ENCODE results near the gene GTPBP3.

The GTPBP3 gene

DNA sequence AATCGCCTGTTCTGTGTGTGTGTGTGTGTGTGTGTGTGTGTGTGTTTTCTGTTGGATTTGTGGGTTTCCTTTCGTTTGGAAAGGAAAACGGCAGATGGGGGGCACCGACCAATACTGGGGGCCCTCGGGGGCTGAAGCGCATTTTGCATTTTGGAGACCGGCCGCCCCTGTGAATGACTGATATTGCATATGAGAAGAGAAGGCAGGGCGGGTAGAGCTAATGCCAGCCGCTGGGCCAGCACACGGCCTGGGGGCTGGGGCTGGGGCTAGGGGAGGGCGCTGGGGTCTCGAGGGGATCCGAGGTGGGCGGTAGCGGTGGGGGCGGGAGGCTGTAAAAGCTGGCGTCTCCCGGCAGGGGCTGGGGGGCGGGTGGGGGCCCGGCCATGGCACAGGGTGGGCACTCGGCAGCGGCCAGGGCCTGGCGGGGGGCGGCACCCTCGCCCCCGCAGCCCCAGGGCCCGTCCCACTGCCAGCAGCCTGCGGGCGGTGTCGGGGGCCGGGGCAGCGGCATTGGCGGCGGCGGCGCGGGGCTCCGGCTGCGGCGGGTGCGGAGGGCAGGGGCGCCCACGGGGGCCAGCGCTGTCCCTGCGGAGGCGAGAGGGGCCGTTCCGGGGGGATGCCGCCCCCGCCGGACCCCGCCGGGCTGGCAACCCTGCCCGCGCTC is 13.9 kb upstream of the GTPBP3 start:
- no peak overlapping the region for H3K9ac ChIP-seq (ENCODE audit: low read depth, low read length)
- H3K4me3 ChIP-seq (ENCODE audit: low read depth, low read length): no peak overlapping the region
- H3K9me3 ChIP-seq (ENCODE audit: control insufficient read depth, insufficient read depth, low read length): no peaks in the 10 kb centered on the region
- H3K36me3 ChIP-seq (ENCODE audit: control insufficient read depth, insufficient read depth, low read length): peaks cover 44% of the 10 kb centered on the region
- no peaks in the 10 kb centered on the region for H3K27me3 ChIP-seq (ENCODE audit: control insufficient read depth, insufficient read depth, low read length)
- no peak overlapping the region for H3K27ac ChIP-seq (ENCODE audit: low read depth, low read length)
- H3K4me1 ChIP-seq (ENCODE audit: control insufficient read depth, insufficient read depth, low read length): no peaks in the 10 kb centered on the region

DNA sequence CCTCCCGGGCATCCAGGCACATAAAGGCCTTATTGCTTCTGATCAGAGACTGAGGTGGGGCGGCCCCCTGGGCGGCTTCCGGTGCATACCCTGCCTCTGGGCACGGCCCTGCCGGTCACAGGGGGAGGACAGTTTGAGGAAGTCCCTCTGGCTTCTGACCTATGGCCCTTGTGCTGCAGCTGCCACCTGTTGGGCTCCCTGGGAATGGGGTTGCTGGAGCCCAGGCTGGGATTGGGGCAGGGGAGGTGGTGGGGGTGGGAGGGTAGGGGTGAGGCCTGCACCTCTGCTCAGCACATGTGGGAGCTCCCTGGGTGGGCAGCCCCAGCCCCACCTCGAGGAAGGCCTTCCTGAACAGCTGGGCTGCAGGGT is 13.4 kb upstream of the GTPBP3 start:
- Histone ChIP-seq H3K4me3 (ENCODE audit: low read depth, low read length) (no peak overlapping the region), H3K36me3 (ENCODE audit: control insufficient read depth, insufficient read depth, low read length) (peaks cover 43% of the 10 kb centered on the region), H3K4me1 (ENCODE audit: control insufficient read depth, insufficient read depth, low read length) (no peaks in the 10 kb centered on the region), H3K27ac (ENCODE audit: low read depth, low read length) (no peak overlapping the region), H3K9me3 (ENCODE audit: control insufficient read depth, insufficient read depth, low read length) (no peaks in the 10 kb centered on the region), H3K27me3 (ENCODE audit: control insufficient read depth, insufficient read depth, low read length) (no peaks in the 10 kb centered on the region; the same call in 1 of the 2 replicates), H3K9ac (ENCODE audit: low read depth, low read length) (no peak overlapping the region)

DNA sequence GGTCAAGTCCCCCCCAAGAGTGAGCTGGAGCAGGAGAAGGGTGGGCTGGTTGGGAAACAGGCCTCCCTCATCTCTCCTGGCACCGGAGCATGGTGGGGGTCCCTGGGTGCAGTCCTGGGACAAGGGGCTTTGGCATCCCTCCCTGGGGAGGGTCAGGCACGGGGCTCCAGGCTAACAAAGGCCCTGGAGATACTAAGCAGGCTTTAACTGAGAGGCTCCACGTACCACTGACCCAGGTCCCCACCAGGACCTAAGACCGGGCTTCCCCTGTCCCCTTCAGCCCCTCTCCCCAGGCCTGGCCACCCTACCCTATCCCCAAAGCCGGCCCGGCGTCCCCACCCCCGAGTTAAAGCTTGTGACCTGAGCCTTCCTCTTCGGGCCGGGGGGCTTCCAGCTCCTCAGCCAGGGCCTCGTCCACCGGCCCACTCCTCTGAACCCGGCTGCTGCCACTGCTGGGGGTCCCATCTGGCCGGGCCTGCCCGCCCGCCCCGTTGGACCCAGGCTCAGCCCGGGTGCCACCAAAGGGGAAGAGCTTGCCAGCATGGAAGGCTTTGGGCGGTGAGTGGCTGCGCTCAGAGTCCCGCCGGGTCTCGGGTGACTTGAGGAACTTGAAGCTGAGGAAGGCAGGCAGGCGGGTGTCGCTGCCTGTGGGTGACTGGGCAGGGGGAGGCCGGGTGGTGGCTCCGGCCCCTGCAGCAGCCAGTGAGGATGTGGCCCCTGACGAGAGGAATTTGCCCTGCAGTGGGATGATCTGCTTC is 12.8 kb upstream of the GTPBP3 start:
- Histone ChIP-seq H3K9ac (ENCODE audit: low read depth, low read length) (no peak overlapping the region), H3K27me3 (ENCODE audit: control insufficient read depth, insufficient read depth, low read length) (no peaks in the 10 kb centered on the region; the same call in 1 of the 2 replicates), H3K9me3 (ENCODE audit: control insufficient read depth, insufficient read depth, low read length) (no peaks in the 10 kb centered on the region), H3K4me3 (ENCODE audit: low read depth, low read length) (no peak overlapping the region), H3K4me1 (ENCODE audit: control insufficient read depth, insufficient read depth, low read length) (0 out of 2 replicates have a peak, but pooled peaks cover 3% of the 10 kb centered on the region), H3K36me3 (ENCODE audit: control insufficient read depth, insufficient read depth, low read length) (peaks cover 37% of the 10 kb centered on the region), H3K27ac (ENCODE audit: low read depth, low read length) (no peak overlapping the region)

DNA sequence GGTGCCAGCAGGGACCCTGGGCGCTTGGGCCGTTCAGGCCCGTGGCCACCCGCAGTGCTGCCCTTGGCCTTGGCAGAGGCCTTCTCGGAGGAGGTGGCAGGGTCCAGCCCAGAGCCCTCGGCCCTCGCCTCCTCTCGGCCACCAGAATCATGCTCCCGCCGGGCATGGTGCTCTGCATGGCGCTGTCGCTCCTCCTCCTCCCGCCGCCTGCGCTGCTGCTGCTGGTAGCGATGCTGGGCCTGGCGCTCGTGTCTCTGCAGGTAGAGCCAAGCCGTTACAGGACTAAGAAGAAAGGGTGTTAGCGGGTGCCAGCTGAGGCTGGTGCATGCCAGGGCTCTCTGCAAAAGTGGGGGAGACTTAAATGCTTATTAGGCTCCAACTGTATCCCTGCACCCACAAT is 12.2 kb upstream of the GTPBP3 start:
- Histone ChIP-seq H3K27ac (ENCODE audit: low read depth, low read length) (no peak overlapping the region), H3K4me1 (ENCODE audit: control insufficient read depth, insufficient read depth, low read length) (0 out of 2 replicates have a peak, but pooled peaks cover 3% of the 10 kb centered on the region), H3K9ac (ENCODE audit: low read depth, low read length) (no peak overlapping the region), H3K36me3 (ENCODE audit: control insufficient read depth, insufficient read depth, low read length) (peaks cover 33% of the 10 kb centered on the region), H3K9me3 (ENCODE audit: control insufficient read depth, insufficient read depth, low read length) (no peaks in the 10 kb centered on the region), H3K27me3 (ENCODE audit: control insufficient read depth, insufficient read depth, low read length) (no peaks in the 10 kb centered on the region; the same call in 1 of the 2 replicates), H3K4me3 (ENCODE audit: low read depth, low read length) (no peak overlapping the region)

DNA sequence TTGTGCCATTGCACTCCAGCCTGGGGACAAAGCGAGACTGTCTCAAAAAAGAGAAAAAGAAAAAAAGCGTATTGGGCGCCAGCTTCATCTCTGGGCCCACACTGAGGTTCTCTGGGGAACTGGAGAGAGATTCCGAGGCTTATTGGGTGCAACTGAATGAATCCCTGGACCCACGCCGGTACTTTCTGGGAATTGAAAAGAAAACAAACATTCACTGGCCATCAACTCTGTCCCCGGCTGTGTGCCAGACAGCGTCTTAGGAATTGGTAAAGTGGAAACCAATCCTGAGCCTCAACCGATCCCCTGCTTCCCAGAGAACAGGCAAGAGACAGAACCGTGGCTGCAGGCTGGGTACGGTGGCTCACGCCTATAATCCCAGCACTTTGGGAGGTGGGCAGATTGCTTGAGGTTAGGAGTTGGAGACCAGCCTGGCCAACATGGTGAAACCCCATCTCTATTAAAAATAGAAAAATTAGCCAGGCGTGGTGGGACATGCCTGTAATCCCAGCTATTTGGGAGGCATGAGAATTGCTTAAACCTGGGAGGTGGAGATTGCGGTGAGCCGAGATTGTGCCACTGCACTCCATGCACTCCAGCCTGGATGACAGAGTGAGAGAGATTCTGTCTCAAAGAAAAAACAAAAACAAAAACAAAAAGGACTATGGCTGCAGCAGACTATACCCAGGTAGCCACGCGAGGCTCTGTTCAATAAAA is 11.3 kb upstream of the GTPBP3 start:
- H3K27me3 ChIP-seq (ENCODE audit: control insufficient read depth, insufficient read depth, low read length): no peaks in the 10 kb centered on the region; the same call in 1 of the 2 replicates
- no peaks in the 10 kb centered on the region for H3K9me3 ChIP-seq (ENCODE audit: control insufficient read depth, insufficient read depth, low read length)
- 0 out of 2 replicates have a peak, but pooled peaks cover 3% of the 10 kb centered on the region for H3K4me1 ChIP-seq (ENCODE audit: control insufficient read depth, insufficient read depth, low read length)
- no peak overlapping the region for H3K27ac ChIP-seq (ENCODE audit: low read depth, low read length)
- no peak overlapping the region for H3K9ac ChIP-seq (ENCODE audit: low read depth, low read length)
- H3K4me3 ChIP-seq (ENCODE audit: low read depth, low read length): no peak overlapping the region
- H3K36me3 ChIP-seq (ENCODE audit: control insufficient read depth, insufficient read depth, low read length): peaks cover 25% of the 10 kb centered on the region

DNA sequence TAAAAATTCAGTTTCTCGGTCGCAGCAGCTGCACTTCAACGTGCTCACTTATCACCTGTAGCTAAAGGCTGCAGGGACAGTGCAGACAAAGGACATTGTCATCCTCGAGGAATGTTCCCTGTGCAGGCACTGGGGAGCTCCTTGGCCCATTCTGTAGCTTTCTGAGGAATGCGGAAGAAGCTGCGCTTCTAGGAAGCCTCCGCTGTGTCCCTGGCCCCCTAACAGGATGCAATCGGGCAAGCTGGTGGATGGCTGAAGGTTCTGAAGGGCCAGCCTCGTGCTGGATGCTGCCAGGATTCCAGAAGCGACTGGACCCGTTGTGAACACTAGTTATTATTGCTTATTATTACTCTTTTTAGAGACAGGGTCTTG is 10.8 kb upstream of the GTPBP3 start:
- no peaks in the 10 kb centered on the region for H3K9me3 ChIP-seq (ENCODE audit: control insufficient read depth, insufficient read depth, low read length)
- peaks cover 24% of the 10 kb centered on the region for H3K36me3 ChIP-seq (ENCODE audit: control insufficient read depth, insufficient read depth, low read length)
- no peak overlapping the region for H3K9ac ChIP-seq (ENCODE audit: low read depth, low read length)
- H3K4me3 ChIP-seq (ENCODE audit: low read depth, low read length): no peak overlapping the region
- H3K4me1 ChIP-seq (ENCODE audit: control insufficient read depth, insufficient read depth, low read length): 0 out of 2 replicates have a peak, but pooled peaks cover 3% of the 10 kb centered on the region
- H3K27me3 ChIP-seq (ENCODE audit: control insufficient read depth, insufficient read depth, low read length): no peaks in the 10 kb centered on the region; the same call in 1 of the 2 replicates
- peak overlapping the region; percentile 89 for H3K27ac ChIP-seq (ENCODE audit: low read depth, low read length)

DNA sequence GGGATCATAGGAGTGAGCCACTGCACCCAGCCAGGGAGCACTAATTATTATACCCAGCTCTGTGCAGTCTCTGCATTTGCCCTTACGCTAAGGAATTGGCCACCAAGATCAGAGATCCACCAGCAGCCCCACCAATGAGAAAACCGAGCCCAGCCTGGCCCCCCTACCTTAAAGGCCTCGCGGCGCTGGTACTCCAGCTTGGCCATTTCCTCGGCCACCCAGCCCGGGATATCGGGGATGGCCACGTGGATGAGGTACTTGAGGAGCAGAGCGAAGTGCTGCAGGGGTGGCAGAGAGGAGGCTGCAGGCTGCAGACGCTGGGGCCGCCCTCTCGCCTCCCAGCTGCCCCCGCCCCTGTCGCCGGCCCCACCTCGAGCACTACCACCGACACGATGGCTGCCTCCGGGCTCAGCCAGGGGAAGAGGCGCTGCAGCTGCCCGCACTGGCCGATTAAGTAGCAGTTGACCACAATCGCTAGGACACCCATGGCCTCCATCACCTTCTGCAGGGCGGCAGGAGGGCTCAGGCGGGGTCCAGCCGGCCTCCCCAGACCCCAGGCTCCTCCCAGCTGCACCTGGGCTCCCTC is 10.2 kb upstream of the GTPBP3 start:
- peak overlapping the region; percentile 89 for H3K27ac ChIP-seq (ENCODE audit: low read depth, low read length)
- H3K9ac ChIP-seq (ENCODE audit: low read depth, low read length): no peak overlapping the region; the same call in 1 of the 2 replicates
- H3K4me3 ChIP-seq (ENCODE audit: low read depth, low read length): peak overlapping the region; percentile 65
- H3K9me3 ChIP-seq (ENCODE audit: control insufficient read depth, insufficient read depth, low read length): no peaks in the 10 kb centered on the region
- H3K36me3 ChIP-seq (ENCODE audit: control insufficient read depth, insufficient read depth, low read length): peaks cover 22% of the 10 kb centered on the region
- 0 out of 2 replicates have a peak, but pooled peaks cover 3% of the 10 kb centered on the region for H3K4me1 ChIP-seq (ENCODE audit: control insufficient read depth, insufficient read depth, low read length)
- no peaks in the 10 kb centered on the region; the same call in 1 of the 2 replicates for H3K27me3 ChIP-seq (ENCODE audit: control insufficient read depth, insufficient read depth, low read length)

DNA sequence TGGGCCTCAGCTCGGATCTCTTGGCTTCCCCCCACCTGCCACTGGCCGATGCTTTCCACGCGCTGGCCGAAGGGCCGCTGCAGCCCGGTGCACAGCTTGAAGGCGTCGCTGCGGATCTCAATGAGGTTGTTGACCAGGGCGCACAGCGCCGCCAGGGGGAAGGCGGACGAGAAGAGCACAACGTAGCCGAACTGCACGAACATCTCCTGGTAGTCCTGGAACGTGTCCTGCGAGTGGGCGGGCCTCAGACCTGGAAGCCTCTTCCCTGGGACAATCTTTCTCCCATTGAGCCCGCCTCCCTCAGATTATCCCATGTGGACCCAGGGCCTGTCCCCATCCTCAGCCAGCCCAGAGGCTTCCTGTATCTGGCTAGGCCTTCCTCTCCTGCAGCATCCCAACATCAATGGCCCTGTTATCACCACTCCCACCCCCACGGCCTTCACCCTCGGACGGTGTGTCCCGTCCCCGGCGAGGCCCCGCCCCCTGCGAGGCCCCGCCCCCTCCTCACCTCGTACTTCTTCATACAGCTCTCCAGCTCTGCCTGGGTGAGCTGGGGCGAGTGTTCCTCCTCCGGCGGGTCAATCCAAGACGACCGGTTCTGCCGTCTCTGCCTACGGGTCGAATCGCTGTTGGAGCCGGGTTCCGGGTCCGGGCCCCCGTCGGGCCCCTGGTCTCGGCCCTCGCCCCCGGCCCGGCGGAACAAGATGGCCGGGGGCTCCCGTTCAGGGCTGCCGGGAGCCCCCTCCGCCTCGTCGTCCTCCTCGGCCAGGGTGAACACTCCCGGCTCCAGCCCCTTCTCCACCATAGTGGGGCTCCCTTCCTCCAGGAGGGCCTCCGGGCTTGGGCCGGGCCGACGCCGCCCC is 9.5 kb upstream of the GTPBP3 start:
- no peaks in the 10 kb centered on the region for H3K9me3 ChIP-seq (ENCODE audit: control insufficient read depth, insufficient read depth, low read length)
- H3K36me3 ChIP-seq (ENCODE audit: control insufficient read depth, insufficient read depth, low read length): peaks cover 22% of the 10 kb centered on the region
- peak overlapping the region; percentile 45; the same call in 1 of the 2 replicates for H3K9ac ChIP-seq (ENCODE audit: low read depth, low read length)
- 0 out of 2 replicates have a peak, but pooled peaks cover 3% of the 10 kb centered on the region for H3K4me1 ChIP-seq (ENCODE audit: control insufficient read depth, insufficient read depth, low read length)
- peak overlapping the region; percentile 89 for H3K27ac ChIP-seq (ENCODE audit: low read depth, low read length)
- peak overlapping the region; percentile 65 for H3K4me3 ChIP-seq (ENCODE audit: low read depth, low read length)
- H3K27me3 ChIP-seq (ENCODE audit: control insufficient read depth, insufficient read depth, low read length): no peaks in the 10 kb centered on the region; the same call in 1 of the 2 replicates

DNA sequence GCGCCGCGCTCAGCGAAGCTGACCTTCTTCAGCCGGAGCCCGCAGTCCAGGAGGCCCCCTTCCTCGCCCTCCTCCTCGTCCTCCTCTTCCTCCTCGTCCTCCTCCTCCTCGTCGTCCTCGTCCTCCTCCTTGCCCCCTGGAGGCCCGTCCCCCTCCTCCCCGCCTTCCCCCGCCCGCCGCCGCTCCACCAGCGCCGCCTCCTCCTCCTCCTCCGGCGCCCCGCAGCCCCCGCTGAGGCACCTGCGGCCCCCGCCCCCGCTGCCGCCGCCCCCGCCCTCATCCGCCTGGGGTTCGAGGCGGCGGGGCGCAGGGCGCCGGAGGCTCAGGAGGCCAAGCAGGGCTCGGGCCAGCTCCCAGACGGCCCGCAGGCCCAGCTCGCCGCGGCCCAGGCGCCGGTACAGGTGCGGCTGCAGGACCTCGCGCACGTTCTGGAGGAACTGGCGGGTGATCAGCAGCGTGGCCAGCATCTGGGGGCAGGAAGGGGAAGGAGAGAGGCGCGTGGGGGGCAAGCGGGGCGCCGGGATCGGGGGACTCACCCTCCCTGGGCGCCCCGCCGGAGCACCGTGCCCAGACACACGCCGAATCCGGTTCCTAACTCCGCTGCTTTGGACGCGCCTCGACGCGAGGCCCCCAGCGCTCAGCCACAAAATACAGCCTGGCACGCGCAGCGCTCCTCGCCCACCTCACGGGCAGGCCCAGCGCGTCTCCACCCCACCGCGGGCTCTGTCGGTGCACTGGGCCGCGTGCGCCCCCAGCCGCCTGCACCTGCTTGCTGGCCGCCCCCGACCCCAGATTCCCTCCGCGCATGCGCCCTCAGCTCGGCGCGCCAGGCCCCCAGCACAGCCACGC is 8.6 kb upstream of the GTPBP3 start:
- H3K4me1 ChIP-seq (ENCODE audit: control insufficient read depth, insufficient read depth, low read length): 0 out of 2 replicates have a peak, but pooled peaks cover 3% of the 10 kb centered on the region
- no peaks in the 10 kb centered on the region for H3K9me3 ChIP-seq (ENCODE audit: control insufficient read depth, insufficient read depth, low read length)
- peak overlapping the region; percentile 45; the same call in 1 of the 2 replicates for H3K9ac ChIP-seq (ENCODE audit: low read depth, low read length)
- peaks cover 22% of the 10 kb centered on the region for H3K36me3 ChIP-seq (ENCODE audit: control insufficient read depth, insufficient read depth, low read length)
- no peaks in the 10 kb centered on the region; the same call in 1 of the 2 replicates for H3K27me3 ChIP-seq (ENCODE audit: control insufficient read depth, insufficient read depth, low read length)
- H3K4me3 ChIP-seq (ENCODE audit: low read depth, low read length): peak overlapping the region; percentile 65
- peak overlapping the region; percentile 89 for H3K27ac ChIP-seq (ENCODE audit: low read depth, low read length)

Data from HUES48 (cell line).